GM12891 (cell line): Measurements from ENCODE around the gene PDGFC.

Experiments
- POLR2A ChIP-seq: IDR thresholded peaks from 2 replicates; pipeline ENCODE4 v1.6.1; 2011; ENCODE audit warnings: low read depth, low read length, control low read depth
- POLR2AphosphoS5 ChIP-seq: IDR thresholded peaks from 2 replicates; pipeline ENCODE4 v1.6.1; 2011; ENCODE audit warnings: low read depth, low read length, control low read depth
- POU2F2 ChIP-seq: IDR thresholded peaks from 2 replicates; pipeline ENCODE4 v1.6.1; 2011; ENCODE audit warnings: low read depth, mild to moderate bottlenecking, control low read depth, low read length, moderate library complexity
- SPI1 ChIP-seq: IDR thresholded peaks from 2 replicates; pipeline ENCODE4 v1.6.1; 2011; ENCODE audit warnings: low read depth, low read length, control low read depth
- TAF1 ChIP-seq: IDR thresholded peaks from 2 replicates; pipeline ENCODE4 v1.6.1; 2011; ENCODE audit warnings: low read depth, low read length, control low read depth

DNA sequence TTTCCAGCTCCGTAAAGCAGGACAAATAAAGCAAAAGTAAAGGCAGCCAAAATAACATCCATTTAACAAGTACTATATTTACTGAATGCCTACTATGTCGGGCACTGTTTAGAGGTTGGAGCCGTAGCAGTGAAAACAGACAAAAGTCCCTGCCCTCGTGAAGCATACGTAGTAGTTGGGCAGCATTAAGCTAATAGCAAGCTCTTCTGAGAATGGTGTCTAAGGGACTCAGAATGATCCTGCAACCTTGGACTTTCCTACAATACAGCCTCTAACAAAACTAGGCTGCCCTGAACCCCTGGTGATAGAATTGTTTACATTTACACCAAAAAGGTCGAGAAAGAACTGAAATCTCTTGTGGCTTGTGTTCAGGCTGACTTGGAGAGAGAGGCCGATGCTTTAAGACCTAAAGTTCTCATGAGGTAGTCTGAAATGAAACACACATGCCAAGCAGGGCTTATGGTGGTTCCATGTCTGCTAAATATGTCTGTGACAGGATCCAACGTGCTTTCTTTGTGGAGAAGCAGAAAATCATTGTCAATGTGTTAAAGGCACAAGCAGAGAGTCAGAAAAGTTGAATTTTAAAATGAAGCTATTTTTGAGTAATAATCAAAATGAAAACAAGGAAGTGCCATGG lies 898 bp upstream of the PDGFC start:
- TF ChIP-seq POLR2A (no peak), POLR2AphosphoS5 (no peak), SPI1 (no peak), TAF1 (no peak), POU2F2 (no peak)
